Esophagus mucosa (tissue), 1 donor: Measurements from ENCODE around the gene CACNB2. TPM values are rescaled to one million over a fixed set of nuclear protein-coding genes. Genes with fewer than 3 reads are reported as not detected.
"Not testable (repeated sequence)": the region's sequence is repeated elsewhere in the genome, so short reads cannot be mapped to it uniquely, and the experiment has no call there.

Source experiments
- ATAC-seq: fragments of 200-7000 bp; cut with Tn5 transposase; one replicate; pipeline ENCODE4 v1.9.1; 2020
- total RNA-seq: library from RNA; stranded (reverse); gene quantifications from one replicate; pipeline ENCODE4 v1.2.4, GENCODE V29; 2023
- donor health status: DM: yes; HTN: yes; CAD: no.

CACNB2 gene
- total RNA-seq, 1 donor from 2014 or later = 0.40 TPM

GRCh38 chr10:18202680-18203460, 62.6 kb downstream of the CACNB2 start:
- no peak for ATAC-seq

- ATAC-seq = no peak
These were observed 63.2 kb downstream of the CACNB2 start for GRCh38 chr10:18203471-18203870.

- no peak for ATAC-seq
These were observed 64.0 kb downstream of the CACNB2 start for GRCh38 chr10:18204039-18204835.

- no peak for ATAC-seq
These were observed 65.0 kb downstream of the CACNB2 start for GRCh38 chr10:18205098-18205834.

GRCh38 chr10:18208186-18208585, 68.0 kb downstream of the CACNB2 start:
- ATAC-seq = not testable (repeated sequence)

- no peak for ATAC-seq
These were observed 69.0 kb downstream of the CACNB2 start for GRCh38 chr10:18209241-18209640.

- ATAC-seq = no peak
These were observed 70.5 kb downstream of the CACNB2 start for GRCh38 chr10:18210711-18211110.

- ATAC-seq = no peak
These were observed 71.6 kb downstream of the CACNB2 start for GRCh38 chr10:18211862-18212261.

GRCh38 chr10:18213271-18213670, 73.0 kb downstream of the CACNB2 start:
- no peak for ATAC-seq

- ATAC-seq = no peak
These were observed 74.7 kb downstream of the CACNB2 start for GRCh38 chr10:18214691-18215563.

GRCh38 chr10:18216482-18216881, 76.3 kb downstream of the CACNB2 start:
- ATAC-seq = no peak

- no peak for ATAC-seq
These were observed 77.4 kb downstream of the CACNB2 start for GRCh38 chr10:18217577-18217976.

- no peak for ATAC-seq
These were observed 78.9 kb downstream of the CACNB2 start for GRCh38 chr10:18219146-18219545.

GRCh38 chr10:18221123-18221522, 80.9 kb downstream of the CACNB2 start:
- ATAC-seq = no peak

GRCh38 chr10:18221882-18222281, 81.7 kb downstream of the CACNB2 start:
- ATAC-seq = no peak

- no peak for ATAC-seq
These were observed 82.6 kb downstream of the CACNB2 start for GRCh38 chr10:18222866-18223265.

GRCh38 chr10:18223898-18224297, 83.7 kb downstream of the CACNB2 start:
- no peak for ATAC-seq

GRCh38 chr10:18224626-18225445, 84.6 kb downstream of the CACNB2 start:
- ATAC-seq = no peak

- ATAC-seq = no peak
These were observed 86.1 kb downstream of the CACNB2 start for GRCh38 chr10:18226336-18226735.

- no peak for ATAC-seq
These were observed 89.6 kb downstream of the CACNB2 start for GRCh38 chr10:18229826-18230225.

- ATAC-seq = no peak
These were observed 90.6 kb downstream of the CACNB2 start for GRCh38 chr10:18230794-18231193.
